HG03280 (cell line): ENCODE results near the gene TBK1.
"Not testable (repeated sequence)": the region's sequence is repeated elsewhere in the genome, so short reads cannot be mapped to it uniquely, and the experiment has no call there.

Source experiments
- ATAC-seq: cut with Tn5 transposase; IDR thresholded peaks from one replicate; pipeline ENCODE4 v1.9.1; 2021; ENCODE audit warnings: mild to moderate bottlenecking, moderate library complexity; ENCODE audit not compliant: unreplicated experiment

The TBK1 gene

DNA sequence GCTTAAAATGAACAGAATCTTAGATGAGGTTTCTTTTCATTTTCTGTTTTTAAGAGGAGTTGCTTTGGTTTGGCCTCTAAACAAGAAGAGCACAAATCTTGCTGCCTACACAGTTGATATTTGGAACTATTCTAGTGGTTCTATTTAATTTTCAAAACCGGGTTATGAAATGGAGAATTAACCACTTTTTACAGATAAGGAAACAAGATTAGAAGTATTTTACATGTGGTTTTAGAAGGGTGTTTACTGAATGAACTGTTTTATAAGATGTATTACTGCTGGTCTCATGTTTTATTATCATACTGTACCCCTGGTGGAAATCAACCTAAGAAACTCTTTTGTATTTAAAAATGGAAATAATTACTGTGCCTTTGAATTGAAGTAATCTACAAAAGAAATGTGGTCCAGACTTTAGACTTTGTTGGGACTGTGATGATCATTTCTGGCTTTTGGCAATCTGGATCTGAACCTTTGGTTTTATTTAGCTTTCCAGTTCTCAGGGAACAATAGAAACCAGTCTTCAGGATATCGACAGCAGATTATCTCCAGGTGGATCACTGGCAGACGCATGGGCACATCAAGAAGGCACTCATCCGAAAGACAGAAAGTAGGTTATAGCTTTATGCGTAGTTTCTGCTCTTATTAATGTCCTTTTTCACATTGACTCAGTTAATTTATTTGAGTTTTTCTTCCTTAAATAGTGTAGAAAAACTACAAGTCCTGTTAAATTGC lies 43.2 kb downstream of the TBK1 start:
- ATAC-seq: no peak

DNA sequence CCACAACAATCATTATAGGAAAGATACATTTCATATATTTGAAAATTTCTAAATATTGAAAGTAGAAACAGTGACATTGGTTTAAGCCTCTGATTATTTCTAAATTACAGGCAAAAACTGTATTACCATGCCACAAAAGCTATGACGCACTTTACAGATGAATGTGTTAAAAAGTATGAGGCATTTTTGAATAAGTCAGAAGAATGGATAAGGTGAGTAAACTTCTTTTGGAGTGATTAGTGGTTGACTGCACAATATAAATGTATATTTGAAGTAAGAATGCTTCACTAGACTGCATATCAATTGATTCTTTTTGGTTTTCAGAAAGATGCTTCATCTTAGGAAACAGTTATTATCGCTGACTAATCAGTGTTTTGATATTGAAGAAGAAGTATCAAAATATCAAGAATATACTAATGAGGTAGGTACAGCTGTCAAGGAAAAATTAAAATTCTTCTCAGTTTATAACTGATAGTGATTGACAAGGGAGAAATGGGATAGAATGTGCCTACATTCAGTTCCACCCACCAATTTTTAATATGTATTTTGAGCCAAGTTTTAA lies 45.0 kb downstream of the TBK1 start:
- ATAC-seq: no peak

DNA sequence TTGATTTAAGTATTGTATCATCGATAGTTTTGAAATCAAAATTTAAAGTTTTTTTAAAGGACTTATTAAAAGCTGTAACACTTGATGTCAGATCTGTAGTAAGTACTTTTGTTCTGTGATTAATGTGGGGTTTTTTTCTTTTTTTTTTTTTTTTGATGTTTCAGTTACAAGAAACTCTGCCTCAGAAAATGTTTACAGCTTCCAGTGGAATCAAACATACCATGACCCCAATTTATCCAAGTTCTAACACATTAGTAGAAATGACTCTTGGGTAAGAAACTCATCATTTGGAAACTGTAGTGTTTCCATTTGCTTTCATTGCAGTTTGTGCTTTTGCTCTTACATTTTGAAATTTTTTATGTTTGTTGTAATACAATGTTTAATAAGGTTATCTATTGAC lies 45.6 kb downstream of the TBK1 start:
- no peak for ATAC-seq

DNA sequence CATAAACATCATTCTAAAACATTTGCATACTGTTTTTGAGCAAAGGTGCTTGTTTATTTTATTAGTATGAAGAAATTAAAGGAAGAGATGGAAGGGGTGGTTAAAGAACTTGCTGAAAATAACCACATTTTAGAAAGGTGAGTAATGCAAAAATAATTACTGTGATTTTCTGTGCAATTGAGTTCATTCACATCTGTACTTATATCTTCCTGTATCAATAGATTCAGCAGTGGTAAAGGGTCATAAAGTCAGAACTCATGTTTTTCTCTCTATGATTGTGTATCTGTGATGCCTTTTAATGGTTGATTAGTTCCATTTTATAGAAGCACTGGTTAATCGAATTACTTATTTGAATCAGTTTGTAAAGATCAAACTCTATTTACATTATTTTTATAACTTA lies 46.0 kb downstream of the TBK1 start:
- no peak for ATAC-seq

DNA sequence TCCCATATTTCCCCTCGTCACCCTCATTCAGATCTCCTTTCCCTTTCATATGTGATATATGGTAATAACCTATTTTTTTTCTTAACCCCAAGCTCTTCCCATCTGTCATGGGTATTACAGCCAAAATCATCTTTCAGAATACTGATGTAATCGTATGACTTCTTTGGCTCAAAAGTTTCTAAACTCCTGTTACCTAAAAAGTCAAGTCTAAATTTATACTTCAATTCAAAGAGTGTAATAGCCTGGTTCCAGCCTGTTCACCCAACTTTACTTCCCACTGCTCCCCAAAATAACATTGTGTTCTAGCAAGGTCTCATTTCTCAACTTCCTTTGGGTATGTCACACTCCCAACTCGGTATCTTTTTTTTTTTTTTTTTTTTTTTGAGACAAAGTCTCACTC lies 48.5 kb downstream of the TBK1 start:
- no peak for ATAC-seq

DNA sequence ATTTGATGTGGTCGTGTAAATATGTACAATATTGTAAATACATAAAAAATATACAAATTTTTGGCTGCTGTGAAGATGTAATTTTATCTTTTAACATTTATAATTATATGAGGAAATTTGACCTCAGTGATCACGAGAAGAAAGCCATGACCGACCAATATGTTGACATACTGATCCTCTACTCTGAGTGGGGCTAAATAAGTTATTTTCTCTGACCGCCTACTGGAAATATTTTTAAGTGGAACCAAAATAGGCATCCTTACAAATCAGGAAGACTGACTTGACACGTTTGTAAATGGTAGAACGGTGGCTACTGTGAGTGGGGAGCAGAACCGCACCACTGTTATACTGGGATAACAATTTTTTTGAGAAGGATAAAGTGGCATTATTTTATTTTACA lies 49.6 kb downstream of the TBK1 start:
- no peak for ATAC-seq

DNA sequence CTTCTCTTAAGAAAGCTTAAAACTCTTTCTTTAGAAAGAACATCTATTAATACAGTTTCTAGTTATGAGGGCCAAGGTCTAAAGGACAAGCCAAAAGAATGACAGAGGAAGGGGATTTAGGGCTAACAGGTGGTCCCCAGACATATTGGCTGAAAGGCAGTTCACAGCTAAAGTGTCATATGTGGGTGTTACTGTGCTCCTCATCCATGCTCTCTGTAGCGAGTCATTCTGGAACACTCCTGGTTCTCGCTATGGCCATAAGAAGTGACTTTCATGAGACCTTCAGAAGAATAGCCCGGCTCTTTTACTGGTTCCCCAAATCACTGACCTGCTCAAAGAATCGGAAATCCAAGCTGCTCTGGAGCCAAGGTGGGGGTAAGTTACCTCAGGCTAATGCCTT lies 55.0 kb downstream of the TBK1 start:
- ATAC-seq: no peak

DNA sequence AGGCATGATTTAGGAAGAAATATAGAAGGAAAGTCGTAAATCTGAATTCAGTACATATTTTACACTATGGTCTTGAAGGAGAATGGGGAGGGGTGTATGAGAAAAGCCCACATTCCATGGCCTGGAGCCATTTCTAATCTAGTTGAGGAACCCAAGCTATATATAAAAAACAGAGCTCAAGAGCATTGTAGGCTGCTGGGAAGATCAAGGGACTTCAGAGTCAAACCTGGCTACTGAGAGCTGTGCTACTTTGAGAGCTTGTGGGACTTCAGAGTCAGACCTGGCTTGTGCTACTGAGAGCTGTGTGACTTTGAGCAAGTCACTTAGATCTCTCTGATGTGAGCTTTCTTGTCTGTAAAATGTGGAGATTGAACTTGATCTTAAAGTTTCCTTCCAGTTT lies 58.7 kb downstream of the TBK1 start:
- ATAC-seq: no peak

DNA sequence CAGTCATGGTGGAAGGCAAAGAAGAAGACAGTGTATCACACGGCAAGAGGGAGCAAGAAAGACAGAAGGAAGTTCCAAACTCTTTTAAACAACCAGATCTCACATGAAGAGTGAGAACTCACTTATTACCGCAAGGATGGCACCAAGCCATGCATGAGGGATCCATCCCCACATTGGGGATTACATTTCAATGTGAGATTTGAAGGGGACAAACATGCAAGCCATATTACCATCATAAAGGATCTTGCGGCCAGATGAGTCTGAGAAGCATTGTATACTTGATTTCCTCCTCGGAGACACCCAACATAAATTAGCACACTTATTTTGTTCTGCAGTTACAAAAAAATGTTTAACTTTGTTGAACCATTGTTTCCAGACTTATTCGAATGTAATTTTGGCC lies 66.5 kb downstream of the TBK1 start:
- ATAC-seq: no peak

DNA sequence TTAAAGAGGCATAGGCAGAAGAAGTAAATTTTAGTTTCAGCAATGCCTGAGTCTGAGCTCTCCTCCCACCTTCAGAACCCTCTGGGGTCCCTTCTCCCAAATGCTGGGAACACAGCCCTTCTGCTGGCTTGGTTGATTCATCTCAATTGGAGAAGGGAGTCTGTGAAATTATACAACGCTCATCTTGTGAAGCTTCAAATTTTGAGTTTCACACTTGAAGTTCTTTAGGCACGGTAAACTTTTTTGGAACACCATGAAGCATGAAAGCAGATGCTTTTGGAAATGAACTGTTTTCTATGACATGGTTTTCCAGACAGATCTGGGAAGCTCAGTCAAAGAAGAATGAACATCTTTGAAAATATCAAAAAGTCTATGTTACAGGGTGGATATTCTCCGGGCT lies 69.9 kb downstream of the TBK1 start:
- ATAC-seq: no peak

DNA sequence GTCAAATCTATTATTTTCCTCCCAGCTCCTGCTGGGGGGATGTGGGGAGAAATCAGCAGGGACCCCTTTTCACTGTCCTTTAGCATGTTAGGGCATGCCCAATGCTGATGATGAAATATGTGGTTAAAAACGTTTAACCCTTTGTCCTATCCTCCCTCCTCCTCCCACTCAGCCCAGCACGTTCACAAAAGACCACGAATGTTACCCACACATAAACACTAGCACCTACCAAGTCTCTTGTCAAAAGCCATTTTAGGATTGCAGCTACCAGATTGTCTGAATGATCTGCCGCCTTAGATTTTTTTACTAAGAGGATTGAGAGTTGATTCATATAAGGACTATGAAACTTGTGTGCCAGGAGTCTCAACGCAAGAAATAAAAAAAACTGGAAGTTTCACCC lies 70.4 kb downstream of the TBK1 start:
- ATAC-seq: no peak

DNA sequence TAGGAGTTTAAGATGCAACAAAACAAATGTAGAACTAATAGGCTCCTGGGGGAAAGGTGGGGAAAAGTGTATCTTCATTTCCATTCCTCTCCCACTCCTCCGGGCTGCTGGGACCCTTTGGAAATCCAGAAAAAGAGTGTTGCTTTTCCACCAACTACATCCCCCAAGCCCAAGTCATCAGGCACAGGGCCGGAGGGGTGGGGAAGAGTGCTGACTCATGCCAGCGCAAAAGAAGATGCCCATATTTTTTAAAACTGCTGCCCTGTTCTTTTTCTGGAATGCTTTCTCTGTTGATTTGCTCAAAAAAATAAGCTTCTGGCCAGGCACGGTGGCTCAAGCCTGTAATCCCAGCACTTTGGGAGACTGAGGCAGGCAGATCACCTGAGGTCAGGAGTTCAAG lies 70.9 kb downstream of the TBK1 start:
- no peak for ATAC-seq

DNA sequence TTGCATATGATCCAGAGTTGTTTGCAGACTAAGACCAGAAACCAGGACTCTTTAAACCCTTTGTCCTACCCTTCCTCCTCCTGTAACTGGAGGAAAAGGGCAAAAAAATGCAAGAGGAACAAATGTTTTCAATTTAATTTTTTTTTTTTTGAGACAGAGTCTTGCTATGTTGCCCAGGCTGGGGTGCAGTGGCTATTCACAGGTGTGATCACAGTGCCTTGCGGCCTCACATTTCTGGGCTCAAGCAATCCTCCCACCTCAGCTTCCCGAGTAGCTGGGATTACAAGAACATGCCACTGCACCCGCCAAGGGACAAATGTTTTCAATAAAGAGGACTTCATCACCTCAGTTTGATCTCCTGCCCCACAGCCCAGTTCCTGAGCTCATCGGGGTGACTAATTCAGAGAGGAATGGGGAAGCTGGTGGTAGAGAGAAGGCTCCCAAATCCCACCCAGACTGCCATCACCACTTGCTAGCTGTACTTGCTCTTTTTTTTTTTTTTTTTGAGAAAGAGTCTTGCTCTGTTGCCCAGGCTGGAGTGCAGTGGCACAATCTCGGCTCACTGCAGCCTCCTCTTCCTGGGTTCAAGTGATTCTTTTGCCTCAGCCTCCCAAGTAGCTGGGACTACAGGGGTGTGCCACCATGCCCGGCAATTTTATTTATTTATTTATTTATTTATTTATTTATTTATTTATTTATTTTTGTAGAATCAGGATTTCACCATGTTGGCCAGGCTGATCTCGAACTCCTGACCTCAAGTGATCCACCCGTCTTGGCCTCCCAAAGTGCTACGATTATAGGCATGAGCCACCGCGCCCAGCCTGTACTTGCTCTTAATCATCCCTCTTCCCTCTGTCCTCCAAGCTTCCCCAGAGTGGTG lies 71.9 kb downstream of the TBK1 start:
- ATAC-seq: not testable (repeated sequence)

DNA sequence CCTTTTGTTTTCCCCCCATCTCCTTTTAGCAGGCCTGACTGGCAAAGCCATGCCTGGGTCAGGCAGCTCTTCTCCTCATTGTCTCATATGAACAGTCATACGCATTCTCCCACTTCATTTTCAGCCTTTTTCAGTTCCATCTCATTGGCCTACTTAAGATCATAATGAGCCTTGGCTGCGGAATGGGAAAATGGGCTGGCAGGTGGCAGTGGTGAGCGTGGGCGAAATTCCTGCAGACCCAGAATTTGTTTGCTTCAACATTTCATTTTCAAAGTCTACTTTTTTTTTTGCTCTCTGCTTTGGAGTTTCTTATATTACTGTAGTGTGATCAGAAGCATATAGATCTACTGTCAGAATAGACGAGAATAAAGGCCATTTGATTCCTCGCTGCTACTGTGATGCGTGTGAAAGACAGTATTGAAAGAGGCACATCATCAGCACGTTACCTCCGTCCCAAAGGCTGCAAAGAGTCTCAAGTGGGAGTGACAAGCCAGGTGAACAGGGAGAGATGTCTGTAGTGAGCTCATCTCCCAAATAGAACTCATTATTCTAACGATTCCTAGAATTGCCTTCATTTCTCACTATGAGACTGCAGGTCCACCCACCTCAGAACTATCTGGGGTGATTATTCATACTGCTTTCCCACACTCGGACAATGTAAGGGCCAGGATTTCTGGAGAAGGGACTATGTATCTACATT lies 73.7 kb downstream of the TBK1 start:
- no peak for ATAC-seq

DNA sequence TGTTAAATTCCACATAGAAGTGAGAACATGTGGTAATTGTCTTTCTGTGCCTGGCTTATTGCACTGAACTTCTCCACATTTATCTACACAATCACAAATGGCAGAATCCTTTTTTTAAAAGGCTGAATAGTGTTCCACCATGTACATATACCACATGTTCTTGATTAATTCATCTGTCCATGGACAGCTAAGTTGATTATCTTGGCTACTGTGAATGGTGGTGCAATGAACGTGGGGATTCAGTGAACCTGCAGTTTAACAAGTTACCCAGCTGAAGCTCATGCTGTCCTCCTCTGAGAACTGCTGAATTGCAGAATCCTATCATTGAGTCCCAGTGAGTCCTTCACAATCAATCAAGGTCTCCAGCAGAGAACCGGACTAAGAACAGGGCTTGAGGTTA lies 74.9 kb downstream of the TBK1 start:
- ATAC-seq: no peak

DNA sequence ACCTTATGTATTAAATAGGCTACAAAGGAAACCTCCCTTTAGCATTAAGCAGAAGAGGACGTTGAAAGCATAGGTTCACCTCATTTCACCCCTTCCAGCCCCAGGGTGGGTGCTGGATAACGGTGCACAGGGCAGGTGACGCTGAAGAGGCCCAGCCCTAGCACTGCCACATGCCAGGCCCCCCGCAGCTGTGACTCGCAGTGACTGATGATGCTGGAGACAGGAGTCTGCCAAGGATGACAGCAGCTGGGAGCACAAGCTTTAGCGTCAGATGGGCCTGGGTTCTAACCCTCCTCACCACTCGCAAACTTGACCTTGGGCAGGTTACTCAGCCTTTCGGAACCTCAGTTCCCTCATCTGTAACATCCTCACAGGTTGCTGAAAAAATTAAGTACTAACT lies 76.7 kb downstream of the TBK1 start:
- no peak for ATAC-seq

DNA sequence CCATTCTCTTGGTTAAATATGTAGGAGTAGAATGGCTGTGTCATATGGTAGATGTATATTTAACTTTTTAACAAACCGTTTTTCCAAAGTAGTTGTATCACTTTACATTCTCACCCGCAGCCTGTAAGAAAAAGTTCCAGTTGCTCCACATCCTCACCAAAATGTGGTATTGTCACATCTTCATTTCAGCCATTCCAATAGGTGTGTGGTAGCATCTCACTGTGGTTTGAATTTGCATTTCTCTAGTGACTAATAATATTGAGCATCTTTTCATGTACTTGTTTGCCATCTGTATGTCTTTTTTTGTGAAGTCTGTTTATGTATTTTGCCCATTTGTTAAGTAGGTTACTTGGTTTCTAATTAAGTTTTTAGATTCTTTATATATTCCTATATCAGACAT lies 78.6 kb downstream of the TBK1 start:
- no peak for ATAC-seq

DNA sequence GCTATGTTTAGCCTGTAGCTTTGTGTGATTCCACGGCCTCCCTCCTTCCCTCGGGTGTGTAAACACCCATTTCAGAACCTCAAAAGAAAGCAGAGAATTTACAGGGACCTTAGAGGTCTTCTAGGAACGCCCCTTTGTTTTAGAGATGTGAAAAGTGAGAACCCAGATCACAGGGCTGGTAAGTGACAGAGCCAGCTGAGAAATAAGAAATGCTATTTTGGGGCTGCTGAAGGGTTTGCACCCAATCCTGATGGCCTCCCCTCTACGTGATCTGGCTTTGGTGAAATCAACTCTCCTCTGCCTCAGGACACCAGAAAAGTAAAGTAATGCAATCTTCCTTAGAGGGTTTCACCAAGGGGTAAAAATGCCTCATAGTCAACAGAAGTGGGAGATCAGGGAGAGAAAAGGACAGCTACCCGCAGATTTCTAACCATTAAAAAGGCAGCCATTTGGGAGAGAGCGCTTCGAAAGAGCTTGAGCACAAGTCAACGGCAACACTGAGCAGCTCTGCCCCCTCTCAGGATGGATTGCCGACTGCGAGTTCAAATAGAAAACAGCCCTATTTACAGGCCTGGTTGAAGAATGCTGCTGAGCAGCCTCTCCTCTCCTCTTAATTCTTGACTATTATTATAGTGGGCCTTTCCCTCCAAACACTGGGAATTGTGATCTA lies 79.9 kb downstream of the TBK1 start:
- ATAC-seq: no peak

DNA sequence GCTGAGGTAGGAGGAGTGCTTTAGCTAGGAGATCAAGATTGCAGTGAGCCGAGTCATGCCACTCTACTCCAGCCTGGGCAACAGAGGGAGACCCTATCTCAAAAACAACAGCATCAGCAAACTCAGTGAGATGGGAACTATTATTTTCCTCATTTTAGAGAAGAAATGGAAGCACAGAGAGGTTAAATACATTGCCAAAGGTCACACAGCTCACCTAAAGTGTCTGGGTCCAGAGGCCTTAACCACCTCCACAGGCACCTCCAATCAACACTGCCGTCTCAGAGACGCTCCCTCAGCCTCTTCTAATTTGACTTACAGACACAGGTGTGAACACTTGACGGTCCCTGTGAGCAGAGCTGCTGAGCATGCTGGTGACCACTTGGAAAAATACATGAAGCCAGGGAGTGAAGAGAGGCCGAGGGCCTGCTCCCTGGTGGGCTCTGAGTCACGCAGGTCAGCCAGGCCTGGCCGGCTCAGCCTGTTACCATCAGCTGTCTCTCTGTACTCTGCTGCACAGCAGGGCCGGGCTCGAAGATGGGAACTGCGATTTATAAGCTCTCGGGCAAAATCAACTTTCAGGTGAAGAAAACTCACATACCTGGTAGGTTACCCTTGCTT lies 80.9 kb downstream of the TBK1 start:
- no peak for ATAC-seq

DNA sequence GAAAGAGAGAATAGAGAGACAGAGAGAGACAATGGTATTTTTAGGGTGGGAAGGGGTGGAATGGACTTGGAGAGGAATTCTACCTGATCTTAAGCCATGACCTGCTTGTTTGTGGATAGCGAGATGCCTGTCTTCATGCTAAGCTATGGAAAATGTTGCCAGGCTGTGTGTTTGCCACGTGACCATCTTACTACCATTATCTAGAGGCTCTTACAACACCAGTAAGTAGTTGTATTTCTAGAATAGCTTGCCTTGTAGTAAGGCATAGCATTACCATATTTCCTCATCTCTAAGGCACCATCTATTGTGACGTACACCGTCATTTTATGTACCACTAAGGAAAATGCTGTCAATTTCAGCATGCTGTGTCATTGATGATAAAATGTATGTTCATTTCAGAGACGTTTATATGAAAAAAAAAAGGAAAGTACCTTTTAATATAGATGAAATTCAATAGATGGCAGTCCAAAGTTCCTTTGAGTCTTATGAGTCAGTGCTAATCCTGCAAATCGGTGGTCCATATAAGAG lies 82.8 kb downstream of the TBK1 start:
- no peak for ATAC-seq
